Measurements from ENCODE around the gene B3GNT2. TPM values are rescaled to one million over a fixed set of nuclear protein-coding genes. Genes with fewer than 3 reads are reported as not detected.

Gene B3GNT2
- total and polyA plus RNA-seq, 3 donors from 2014 or later: 19.7 to 20.9 (median 20.9) TPM

DNA sequence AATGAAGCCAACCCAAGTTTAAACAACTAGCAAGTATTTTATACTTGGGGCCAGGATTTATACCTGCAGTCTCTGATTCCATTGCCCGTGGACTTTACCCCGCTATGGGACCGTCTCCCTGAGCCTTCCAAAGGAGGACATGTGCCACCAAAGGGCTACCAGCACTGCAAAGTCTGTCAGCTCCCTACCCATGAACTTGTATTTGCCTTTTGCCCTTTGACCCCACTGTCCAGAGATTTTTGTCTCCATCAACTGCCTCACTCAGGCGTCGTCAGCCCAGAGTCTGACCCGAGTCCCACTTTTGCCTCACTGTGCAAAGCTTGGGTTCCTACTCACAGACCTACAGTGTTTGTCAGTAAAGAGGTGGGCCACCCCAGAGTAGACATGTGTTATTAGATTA is 40.6 kb downstream of the B3GNT2 start:
- no peaks in the 10 kb centered on the region for H3K9me3 ChIP-seq
- no peaks in the 10 kb centered on the region for H3K27me3 ChIP-seq
- intact Hi-C loops (cut with DNase I; ENCODE audit: low total_unique reads): no loop called here
- no peak overlapping the region for H3K4me3 ChIP-seq
- H3K4me1 ChIP-seq: no peaks in the 10 kb centered on the region
- no peaks in the 10 kb centered on the region for H3K36me3 ChIP-seq (ENCODE audit: low read depth, missing control alignments)
- DNase-seq: no peak
- WGBS, 2 donors: 98 to 99% methylated on average over 6 of the region's 6 CpGs
- no peak for TF ChIP-seq POLR2A (IDR thresholded peaks at IDR 0.05)
- no peak for TF ChIP-seq CTCF (IDR thresholded peaks at IDR 0.05)
- H3K27ac ChIP-seq: no peak overlapping the region

DNA sequence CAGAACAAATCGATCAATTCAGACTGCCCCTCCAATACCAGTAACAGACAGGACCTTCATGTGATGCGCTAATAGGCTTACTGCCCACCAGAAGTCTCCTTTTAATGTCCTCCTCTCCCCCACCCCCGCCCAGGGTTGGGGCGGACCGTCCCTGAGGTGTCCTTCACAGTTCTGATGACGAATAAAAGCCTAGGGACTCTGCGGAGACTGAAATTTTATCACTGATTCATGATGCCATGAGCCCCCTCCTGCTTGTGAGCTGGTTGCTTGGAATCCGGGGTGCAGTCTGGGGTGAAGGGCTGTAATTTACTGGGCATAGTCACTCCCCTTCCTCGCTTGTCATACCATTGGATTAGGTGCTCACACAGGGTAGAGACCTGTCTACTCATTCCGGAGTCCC is 42.3 kb downstream of the B3GNT2 start:
- TF ChIP-seq POLR2A (IDR thresholded peaks at IDR 0.05) (no peak), CTCF (IDR thresholded peaks at IDR 0.05) (no peak)
- no peaks in the 10 kb centered on the region for H3K36me3 ChIP-seq (ENCODE audit: low read depth, missing control alignments)

GRCh38 chr2:62240546-62240945 is 44.6 kb downstream of the B3GNT2 start:
- H3K4me3 ChIP-seq: no peak overlapping the region
- 86 to 97% methylated on average over 9 of the region's 9 CpGs for WGBS, 2 donors
- H3K27me3 ChIP-seq: no peaks in the 10 kb centered on the region
- no peaks in the 10 kb centered on the region for H3K4me1 ChIP-seq
- intact Hi-C loops (cut with DNase I; ENCODE audit: low total_unique reads): no loop called here
- H3K27ac ChIP-seq: no peak overlapping the region
- H3K36me3 ChIP-seq (ENCODE audit: low read depth, missing control alignments): no peaks in the 10 kb centered on the region
- H3K9me3 ChIP-seq: no peaks in the 10 kb centered on the region
- no peak for DNase-seq
- TF ChIP-seq POLR2A (IDR thresholded peaks at IDR 0.05): no peak
- TF ChIP-seq CTCF (IDR thresholded peaks at IDR 0.05): no peak

More for the DNA sequence above, 42.3 kb downstream of the B3GNT2 start:
- intact Hi-C loops (cut with DNase I; ENCODE audit: low total_unique reads): no loop called here
- H3K4me3 ChIP-seq: no peak overlapping the region
- H3K27me3 ChIP-seq: no peaks in the 10 kb centered on the region
- no peak for DNase-seq
- no peaks in the 10 kb centered on the region for H3K9me3 ChIP-seq
- no peaks in the 10 kb centered on the region for H3K4me1 ChIP-seq
- no peak overlapping the region for H3K27ac ChIP-seq
- WGBS, 2 donors: 84 to 96% methylated on average over 10 of the region's 10 CpGs

DNA sequence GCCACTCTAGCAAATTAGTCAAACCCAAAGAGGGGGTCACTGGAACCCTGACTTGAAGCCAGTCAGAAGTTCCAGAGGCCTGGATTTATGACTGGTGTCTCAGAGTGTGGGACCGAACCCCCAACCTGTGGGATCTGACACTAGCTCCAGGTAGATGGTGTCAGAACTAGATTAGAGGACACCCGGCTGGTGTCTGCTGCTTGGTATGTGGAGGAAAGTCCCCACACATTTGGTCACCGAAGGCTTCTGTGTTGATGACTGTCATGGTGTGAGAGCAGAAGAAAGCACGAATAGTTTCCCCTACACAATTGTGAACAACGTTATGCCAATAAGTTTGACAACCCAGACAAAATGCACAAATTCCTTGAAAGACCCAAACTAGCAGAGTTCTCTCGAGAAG is 48.1 kb downstream of the B3GNT2 start:
- intact Hi-C loops (cut with DNase I; ENCODE audit: low total_unique reads): no loop called here
- H3K4me3 ChIP-seq: no peak overlapping the region
- no peaks in the 10 kb centered on the region for H3K36me3 ChIP-seq (ENCODE audit: low read depth, missing control alignments)
- TF ChIP-seq CTCF (IDR thresholded peaks at IDR 0.05) (no peak), POLR2A (IDR thresholded peaks at IDR 0.05) (no peak)
- H3K27ac ChIP-seq: no peak overlapping the region
- no peaks in the 10 kb centered on the region for H3K9me3 ChIP-seq
- no peaks in the 10 kb centered on the region for H3K27me3 ChIP-seq
- no peaks in the 10 kb centered on the region for H3K4me1 ChIP-seq
- no peak for DNase-seq
- WGBS, 2 donors: 77 to 84% methylated on average over 6 of the region's 6 CpGs

GRCh38 chr2:62248226-62248625 is 52.3 kb downstream of the B3GNT2 start:
- no peaks in the 10 kb centered on the region for H3K9me3 ChIP-seq
- intact Hi-C loops (cut with DNase I; ENCODE audit: low total_unique reads): no loop called here
- DNase-seq: no peak
- H3K27ac ChIP-seq: no peak overlapping the region
- H3K27me3 ChIP-seq: no peaks in the 10 kb centered on the region
- no peaks in the 10 kb centered on the region for H3K36me3 ChIP-seq (ENCODE audit: low read depth, missing control alignments)
- H3K4me3 ChIP-seq: no peak overlapping the region
- 91 to 92% methylated on average over 3 of the region's 3 CpGs for WGBS, 2 donors
- TF ChIP-seq POLR2A (IDR thresholded peaks at IDR 0.05): no peak
- no peak for TF ChIP-seq CTCF (IDR thresholded peaks at IDR 0.05)
- no peaks in the 10 kb centered on the region for H3K4me1 ChIP-seq
